SKM-1 (cell line): ENCODE data around the gene RUNX2.
A peak's percentile ranks its signal among the peaks of the same experiment; 100 is the strongest.
"Not testable (repeated sequence)": the region's sequence is repeated elsewhere in the genome, so short reads cannot be mapped to it uniquely, and the experiment has no call there.

Experiments used
- DNase-seq: peaks from one replicate; lab custom pipeline; 2025; ENCODE audit not compliant: unreplicated experiment; lab: John Stamatoyannopoulos, UW

RUNX2 gene

GRCh38 chr6:45327956-45328522 is at the start of gene RUNX2:
TSS of gene RUNX2 (plus strand) at chr6:45328330. CDS start at chr6:45328727, 397 bp downstream.
- DNase-seq: no peak

- no peak for DNase-seq
Observed at GRCh38 chr6:45278367-45278766, 49.8 kb upstream of the RUNX2 start.

GRCh38 chr6:45286707-45287106 is 41.4 kb upstream of the RUNX2 start:
- DNase-seq: not testable (repeated sequence)

GRCh38 chr6:45289751-45290514 is 38.2 kb upstream of the RUNX2 start:
- no peak for DNase-seq

DNA sequence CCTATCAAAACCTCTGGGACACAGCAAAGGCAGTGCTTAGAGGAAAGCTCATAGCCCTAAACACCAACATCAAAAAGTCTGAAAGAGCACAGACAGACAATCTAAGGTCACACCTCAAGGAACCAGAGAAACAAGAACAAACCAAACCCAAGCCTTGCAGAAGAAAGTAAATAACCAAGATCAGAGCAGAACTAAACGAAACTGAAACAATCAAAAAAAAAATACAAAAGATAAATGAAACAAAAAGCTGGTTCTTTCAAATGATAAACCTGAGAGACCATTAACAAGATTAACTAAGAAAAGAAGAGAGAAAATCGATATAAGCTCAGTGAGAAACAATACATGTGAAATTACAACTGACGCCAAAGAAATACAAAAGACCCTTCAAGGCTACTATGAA is 34.8 kb upstream of the RUNX2 start:
- no peak for DNase-seq

DNA sequence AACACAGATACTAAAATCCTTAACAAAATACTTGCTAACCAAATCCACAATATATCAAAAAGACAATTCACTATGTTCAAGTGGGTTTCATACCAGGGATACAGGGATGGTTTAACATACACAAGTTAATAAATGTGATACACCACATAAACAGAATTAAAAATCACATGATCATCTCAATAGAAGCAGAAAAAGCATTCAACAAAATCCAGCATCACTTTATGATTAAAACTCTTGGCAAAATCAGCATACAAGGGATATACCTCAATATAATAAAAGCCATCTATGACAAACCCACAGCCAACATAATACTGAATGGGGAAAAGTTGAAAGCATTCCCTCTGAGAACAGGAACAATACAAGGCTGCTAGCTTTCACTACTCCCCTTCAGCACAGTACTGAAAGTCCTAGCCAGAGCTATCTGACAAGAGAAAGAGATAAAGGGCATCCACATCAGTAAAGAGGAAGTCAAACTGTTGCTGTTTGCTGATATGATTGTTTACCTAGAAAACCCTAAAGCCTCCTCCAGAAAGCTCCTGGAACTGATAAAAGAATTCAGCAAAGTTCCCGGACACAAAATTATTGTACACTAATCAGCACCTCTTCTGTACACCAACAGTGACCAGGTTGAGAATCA is 33.9 kb upstream of the RUNX2 start:
- DNase-seq: not testable (repeated sequence)

- DNase-seq: no peak
Observed at GRCh38 chr6:45297320-45297719, 30.8 kb upstream of the RUNX2 start.

- DNase-seq: no peak
Observed at GRCh38 chr6:45299096-45299581, 29.0 kb upstream of the RUNX2 start.

- DNase-seq: peak; percentile 48
Observed at GRCh38 chr6:45300736-45301135, 27.4 kb upstream of the RUNX2 start.

GRCh38 chr6:45301348-45302142 is 26.6 kb upstream of the RUNX2 start:
- no peak for DNase-seq

DNA sequence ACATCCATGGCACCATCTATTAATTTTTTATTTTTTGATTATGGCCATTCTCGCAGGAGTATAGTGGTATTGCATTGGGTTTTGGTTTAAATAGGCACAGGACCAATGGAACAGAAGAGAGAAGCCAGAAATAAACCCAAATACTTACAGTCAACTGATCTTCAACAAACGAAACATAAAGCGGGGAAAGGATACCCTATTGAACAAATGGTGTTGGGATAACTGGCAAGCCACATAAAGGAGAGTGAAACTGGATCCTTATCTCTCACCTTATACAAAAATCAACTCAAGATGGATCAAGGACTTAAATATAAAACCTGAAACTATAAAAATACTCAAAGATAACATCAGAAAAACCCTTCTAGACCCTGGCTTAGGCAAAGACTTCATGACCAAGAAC is 25.3 kb upstream of the RUNX2 start:
- DNase-seq: no peak

GRCh38 chr6:45305546-45305945 is 22.6 kb upstream of the RUNX2 start:
- DNase-seq: no peak

- no peak for DNase-seq
Observed at GRCh38 chr6:45310118-45310788, 17.9 kb upstream of the RUNX2 start.

- no peak for DNase-seq
Observed at GRCh38 chr6:45314146-45314545, 14.0 kb upstream of the RUNX2 start.

GRCh38 chr6:45320349-45320748 is 7.8 kb upstream of the RUNX2 start:
- no peak for DNase-seq

- DNase-seq: no peak
Observed at GRCh38 chr6:45323656-45324224, 4.4 kb upstream of the RUNX2 start.

DNA sequence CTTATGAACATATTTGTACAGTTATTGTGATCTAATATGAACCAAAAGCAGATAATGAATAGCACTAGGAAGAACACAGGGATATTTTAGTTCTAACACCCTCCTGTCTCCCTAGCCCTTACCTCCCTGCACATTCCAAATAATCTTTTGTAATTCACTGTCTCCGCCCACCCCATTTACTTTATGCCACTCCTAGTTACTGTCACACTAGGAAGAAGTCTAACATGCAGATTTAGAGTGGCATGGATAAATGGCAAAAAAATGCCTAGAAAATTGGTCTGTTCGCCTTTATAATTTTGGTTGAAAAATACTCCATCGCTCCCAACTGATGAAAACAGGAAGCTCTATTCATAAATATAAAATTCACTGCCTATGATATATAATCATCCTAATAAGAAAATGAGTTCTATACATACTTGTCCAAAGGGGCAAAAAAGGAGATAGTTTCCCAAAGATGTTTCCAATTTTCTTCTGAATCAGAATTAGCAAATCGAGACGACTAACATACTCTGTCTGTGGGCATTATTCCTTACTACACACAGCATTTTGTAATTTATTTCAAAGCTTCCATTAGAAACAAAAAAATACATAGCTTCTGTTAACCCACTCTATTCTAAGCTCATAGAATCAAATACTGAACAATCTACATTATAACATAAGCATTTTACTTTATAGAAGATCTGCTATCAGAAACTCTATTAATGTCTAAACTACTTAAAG is 1.3 kb upstream of the RUNX2 start:
- no peak for DNase-seq

DNA sequence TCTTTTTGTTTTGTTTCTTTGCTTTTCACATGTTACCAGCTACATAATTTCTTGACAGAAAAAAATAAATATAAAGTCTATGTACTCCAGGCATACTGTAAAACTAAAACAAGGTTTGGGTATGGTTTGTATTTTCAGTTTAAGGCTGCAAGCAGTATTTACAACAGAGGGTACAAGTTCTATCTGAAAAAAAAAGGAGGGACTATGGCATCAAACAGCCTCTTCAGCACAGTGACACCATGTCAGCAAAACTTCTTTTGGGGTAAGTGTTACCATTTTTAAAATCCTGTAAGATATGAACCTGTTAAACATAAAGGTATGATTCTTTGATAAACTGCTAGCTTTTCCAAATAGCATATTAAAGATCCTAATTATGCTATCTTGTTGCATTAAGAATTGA is 393 bp downstream of the RUNX2 start:
- no peak for DNase-seq

- DNase-seq: no peak
Observed at GRCh38 chr6:45344900-45345299, 16.8 kb downstream of the RUNX2 start.

GRCh38 chr6:45350186-45350710 is 22.1 kb downstream of the RUNX2 start:
- DNase-seq: no peak
